CD4-positive, alpha-beta T cell treated with Interleukin-4 for 4 hours (primary cell): ENCODE measurements around the gene LRRFIP1.

Experiments used
- DNase-seq: peaks from one replicate; pipeline ENCODE4 v3.0.0-alpha.2; 2020

LRRFIP1 gene

DNA sequence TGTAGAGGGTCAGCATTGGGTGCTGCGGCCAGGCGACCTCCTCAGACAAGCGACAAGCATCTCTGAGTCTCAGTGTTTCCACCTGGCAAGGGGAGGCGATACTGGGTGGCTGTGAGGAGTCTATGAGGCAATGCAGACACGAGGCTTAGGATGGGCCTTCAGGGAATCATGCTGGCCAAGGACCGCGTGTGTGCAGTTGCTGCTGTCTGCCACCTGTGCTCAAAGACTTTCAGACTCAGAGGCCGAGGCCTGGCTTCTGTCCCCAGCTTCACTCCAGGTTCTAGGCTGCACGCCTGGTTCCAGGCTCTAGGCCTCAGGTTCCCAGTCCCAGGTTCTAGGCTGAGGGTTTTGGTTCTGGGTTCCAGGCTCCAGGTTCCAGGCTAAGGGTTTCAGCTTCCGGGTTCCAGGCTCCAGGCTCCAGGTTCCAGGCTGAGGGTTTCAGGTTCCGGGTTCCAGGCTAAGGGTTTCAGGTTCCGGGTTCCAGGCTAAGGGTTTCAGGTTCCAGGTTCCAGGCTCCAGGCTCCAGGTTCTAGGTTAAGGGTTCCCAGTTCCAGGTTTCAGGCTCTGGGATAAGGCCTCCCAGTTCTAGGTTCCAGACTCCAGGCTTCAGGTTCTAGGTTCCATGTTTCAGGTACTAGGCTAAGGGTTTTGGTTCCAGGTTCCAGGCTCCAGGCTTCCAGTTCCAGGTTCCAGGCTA is 14.8 kb downstream of the LRRFIP1 start:
- no peak for DNase-seq

DNA sequence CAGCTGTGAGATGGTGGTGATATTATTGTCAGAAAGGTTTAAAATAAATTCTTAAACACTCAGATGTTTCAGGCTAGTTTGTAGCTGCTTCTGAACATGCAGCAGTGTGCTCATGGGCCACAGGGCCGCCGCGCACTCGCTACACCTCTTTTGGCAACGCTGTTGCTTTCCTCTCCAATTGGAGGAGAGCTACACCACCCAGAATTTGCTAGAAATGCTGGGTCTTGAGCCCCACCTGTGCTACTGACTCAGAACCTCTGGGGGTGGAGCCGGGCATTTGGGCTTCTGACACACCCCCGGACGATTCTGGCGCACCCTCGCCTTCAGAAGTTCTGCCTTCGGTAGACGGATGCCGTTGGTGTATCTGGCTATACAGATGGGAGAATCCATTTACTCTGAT is 15.7 kb downstream of the LRRFIP1 start:
- no peak for DNase-seq

DNA sequence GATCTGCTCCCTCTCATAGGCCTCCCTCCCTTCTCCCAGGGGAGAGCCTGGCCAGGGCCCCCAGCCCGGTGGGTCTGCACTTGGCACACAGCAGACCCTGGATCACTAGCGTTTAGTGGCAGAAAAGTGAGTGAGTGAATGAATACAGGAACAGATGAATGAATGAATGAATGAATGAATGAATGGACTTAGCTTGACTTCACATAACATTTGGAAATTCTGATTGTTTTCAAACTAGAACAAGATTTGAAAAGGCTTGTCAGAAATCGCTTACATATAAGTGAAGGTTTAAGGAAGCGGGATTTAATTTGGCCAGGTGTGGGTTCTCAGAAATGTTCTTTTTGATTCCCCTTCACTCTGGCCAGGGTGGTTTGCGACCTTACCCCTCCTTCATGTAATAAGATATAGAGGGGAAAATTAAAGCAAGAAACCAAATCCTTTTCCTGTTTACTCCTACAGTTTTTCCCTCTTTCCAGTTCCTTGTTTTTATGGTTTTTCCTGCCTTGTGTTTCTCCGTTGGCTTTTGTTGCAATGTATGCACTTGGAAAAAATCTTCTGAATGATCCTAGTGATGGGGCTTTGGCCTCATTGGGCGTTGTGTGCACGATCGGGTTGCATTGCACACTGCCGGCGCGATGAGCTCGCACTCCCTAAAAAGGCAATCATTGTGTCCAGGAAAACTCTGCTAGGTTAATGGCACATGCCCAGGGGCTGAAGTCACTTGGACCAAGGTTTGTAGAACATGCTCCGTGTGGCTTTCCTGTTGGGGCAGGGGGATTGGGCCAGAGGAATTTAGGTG is 16.4 kb downstream of the LRRFIP1 start:
- DNase-seq: no peak

DNA sequence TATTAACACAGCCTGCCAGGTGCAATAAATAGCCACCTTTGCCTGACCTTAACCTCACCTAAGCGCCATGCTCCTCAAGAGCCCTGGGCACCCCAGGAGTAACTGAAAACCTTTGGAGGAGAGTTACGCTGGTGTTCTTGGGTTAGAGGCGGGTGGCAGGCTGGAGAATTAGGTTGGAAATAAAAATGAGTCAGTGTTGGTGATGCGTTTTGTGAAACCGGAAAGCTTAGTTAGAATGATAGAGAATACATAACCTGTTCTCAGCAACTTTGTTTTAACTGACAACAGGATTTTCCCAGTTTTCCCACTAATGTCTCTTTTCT is 17.0 kb downstream of the LRRFIP1 start:
- no peak for DNase-seq

DNA sequence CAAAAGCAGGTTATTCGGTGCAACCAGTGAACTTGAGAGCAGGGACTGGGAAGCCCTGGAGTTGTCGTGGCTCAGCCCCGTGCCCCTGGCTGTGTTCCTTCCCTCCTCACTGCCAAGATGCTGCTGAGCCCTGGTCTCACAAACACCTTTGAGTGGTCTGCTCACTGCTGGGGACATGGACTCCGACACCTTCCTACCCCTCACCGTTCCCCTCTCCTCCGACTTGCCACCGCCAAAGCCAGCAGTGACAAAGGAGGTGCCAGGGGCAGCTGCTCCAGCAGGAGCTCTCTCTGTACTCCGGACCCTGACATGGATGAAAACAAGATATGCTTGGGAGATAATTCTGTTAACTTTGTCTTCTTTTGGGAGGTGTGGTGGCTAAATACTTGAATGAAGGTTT is 17.9 kb downstream of the LRRFIP1 start:
- DNase-seq: no peak

DNA sequence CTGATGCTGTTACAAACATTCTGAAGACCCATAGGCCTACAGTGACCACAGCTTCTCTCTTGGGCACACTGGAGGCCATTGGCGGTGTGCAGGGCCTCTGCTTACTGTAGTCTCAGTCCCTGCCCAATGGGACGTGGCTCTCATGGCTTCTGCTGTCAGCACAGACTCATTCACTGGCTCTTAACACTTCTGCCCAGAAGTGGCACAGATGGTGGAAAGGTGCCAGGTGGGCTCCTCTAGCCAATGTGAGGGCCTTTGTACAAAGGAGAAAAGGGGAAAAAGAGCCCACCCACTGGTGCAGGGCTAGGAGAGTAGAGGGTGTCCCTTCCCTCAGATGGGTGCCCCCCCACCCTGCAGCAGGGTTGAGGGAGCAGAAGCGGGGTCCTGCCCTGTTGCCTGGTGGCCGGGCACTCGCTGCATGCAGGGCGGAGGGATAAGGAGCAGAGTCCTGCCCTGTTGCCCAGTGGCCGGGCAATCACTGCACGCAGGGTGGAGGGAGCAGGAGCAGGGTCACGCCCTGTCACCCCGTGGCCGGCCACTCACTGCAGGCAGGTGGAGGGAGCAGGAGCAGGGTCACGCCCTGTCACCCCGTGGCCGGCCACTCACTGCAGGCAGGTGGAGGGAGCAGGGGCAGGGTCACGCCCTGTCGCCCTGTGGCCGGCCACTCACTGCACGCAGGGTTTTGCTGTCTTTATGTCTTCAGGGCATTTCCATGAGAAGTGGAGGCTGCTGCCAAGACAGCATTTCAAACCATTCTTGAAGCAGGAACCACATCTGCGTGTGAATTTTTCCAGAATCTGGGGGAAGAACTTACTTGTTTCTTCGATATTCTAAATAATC is 20.0 kb downstream of the LRRFIP1 start:
- DNase-seq: no peak

DNA sequence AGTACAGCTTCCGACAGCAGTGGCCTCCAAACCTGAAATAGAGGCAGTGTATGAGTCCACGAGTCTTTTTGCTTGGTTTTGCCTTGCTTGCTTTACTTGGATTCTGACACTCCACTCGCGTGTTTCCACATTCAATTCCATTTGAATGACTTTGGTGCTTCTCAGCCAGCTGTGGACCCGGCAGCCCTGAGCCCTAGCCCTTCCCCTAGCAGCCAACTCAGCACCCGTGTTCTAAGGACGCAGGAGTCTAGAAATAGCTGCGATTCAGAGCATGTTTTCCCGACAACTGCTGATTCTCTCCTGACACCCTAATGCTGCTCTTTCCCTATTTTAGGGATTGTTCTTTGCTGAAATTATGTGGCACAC is 20.6 kb downstream of the LRRFIP1 start:
- no peak for DNase-seq

DNA sequence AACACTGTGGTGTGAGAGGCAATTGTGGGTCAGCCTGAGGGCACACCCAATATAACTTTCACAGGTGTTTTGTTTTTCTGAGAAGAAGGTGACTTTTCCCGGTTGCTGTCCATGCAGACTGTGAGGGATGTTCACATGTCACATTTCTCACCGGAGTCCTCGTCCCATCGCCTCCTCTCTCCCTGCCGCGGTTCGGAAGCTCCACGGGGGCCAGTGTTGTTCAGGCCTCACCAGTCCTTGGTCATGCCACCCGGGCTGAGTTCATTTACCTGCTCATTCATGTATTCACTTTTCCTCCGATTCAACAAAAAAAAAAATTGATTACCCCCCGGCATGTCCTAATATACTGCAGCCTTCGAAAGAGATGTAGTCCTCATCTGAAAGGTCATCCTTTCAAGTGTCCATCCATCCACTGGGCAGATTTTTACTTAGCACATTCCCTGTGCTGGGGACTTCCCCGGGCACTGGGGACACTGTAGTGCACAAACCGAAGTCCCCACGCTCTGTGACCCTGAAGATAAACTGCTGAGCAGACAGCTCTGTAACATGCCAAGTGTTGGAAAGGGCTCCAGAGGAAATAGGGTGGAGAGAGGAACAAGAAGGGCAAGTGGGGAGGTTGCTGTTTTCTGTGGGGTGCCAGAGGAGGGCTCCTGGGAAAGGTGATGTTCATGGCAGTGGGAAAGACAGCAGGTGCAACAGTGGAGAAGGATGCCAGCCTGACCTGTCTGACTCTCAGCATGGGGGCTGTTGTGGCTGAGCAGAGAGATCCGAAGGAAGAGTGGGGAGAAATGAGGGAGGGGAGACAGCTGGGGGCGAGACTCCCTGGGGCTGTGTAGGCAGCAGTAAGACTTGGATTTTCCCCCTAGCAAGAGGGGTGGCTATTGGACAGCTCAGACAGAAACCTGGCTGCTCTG is 22.4 kb downstream of the LRRFIP1 start:
- no peak for DNase-seq

DNA sequence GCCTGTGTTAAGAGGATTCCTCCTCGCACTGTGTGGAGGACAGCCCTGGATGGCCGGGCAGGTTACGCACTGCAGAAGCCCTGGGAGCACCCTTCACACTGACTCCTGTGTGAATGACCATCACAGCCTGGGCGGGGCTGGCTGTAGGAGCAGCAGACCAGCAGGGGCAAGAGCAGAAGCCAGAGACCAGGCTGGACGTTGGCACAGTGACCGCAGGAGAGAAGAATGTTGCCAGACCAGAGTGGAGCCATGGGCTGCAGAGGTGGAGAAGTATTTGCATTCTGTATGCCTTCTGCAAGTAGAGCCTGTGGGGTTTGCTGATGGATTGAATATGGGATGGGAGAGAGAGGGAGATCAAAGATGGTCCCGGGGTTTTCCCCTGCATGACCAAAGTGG is 23.1 kb downstream of the LRRFIP1 start:
- no peak for DNase-seq

DNA sequence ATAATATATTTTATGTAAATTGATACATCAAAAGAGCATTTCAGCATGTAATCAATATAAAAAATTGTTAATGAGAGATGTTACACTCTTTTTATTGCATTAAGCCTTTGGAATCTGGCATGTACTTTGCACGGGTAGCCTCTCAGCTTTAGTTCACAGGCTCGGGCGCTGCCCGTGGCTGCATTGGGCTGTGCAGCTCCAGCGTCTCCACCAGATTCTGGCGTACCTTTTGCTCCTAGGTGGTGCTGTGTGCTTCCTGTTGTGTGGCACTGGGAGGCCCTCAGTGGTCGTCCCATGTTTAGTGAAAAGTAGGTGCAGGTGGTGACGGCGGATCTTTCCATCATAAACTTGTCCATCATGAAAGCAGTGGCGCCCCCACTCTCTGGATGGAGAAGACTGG is 24.4 kb downstream of the LRRFIP1 start:
- DNase-seq: no peak

DNA sequence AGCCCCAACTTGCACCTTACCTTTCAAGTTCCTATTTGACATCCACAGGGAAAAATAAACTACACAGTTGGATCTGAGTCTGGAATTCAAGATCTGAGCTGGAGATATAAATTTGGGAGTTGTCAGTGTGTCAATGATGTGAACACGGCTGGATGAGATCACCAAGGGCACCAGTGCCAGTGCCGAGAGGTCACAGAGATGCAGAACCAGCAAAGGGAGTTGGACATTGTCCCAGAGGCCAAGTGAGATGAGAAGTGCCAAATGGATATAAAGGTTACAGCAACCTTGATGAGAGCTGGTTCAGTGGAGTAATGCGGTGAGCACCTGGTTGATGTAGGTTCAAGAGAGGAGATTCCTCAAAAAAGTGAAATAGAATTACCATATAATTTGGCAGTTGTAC is 24.8 kb downstream of the LRRFIP1 start:
- DNase-seq: no peak

DNA sequence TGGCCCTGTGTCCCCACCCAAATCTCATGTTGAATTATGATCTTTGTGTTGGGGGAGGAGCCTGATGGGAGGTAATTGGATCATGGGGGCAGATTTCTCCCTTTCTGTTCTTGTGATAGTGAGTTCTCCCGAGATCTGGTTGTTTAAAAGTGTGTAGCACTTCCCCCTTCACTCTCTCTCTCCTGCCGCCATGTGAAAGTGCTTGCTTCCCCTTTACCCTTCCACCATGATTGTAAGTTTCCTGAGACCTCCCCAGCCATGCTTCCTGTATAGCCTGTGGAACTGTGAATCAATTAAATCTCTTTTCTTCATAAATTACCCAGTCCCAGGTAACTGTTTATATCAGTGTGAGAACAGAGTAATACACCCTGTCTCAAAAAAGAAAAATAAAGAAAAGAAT is 25.5 kb downstream of the LRRFIP1 start:
- no peak for DNase-seq

DNA sequence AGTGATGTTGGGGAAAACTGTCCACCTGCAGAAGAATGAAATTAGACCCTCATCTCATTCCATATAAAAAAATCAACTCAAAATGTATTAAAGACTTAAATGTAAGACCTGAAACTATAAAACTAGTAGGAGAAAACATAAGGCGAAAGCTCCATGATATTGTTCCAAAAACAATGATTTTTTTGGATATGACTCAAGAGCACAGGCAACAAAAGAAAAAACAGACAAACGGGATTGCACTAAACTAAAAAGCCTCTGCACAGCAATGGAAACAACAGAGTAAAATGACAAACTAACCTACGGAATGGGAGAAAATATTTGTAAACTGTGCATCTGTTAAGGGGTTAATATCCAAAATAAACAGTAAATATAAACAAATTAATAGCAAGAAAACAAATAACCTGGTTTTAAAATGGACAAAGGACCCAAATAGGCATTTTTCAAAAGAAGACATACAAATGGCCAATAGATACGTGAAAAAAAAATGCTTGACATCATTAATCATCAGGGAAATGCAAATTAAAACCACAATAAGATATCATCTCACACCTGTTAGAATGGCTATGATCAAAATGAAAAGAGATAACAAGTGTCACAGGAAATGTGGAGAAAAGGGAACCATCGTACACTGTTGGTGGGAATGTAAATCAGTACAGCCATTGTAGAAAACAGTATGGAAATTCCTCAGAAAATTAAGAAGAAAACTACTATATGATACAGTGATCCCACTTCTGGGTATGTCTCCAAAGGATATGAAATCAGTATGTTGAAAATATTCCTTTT is 26.6 kb downstream of the LRRFIP1 start:
- no peak for DNase-seq

DNA sequence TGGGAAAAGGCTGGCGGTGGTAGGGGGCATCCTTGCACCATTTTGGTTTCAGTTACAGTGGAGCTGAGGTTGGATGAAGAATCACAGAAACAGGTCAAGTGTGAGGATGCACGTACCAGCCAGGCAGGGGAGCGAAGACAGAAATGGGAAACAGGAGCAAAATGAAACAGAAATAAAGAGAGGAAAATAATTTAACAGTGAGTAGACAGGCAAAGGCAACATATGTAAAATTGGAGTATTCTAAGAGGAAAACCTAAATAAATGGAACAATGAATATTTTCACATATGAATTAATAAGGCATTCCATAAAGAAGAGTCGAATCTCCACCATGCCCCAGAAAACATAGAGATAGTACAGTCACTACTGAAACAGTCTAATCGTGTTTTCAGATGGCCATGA is 29.7 kb downstream of the LRRFIP1 start:
- no peak for DNase-seq

DNA sequence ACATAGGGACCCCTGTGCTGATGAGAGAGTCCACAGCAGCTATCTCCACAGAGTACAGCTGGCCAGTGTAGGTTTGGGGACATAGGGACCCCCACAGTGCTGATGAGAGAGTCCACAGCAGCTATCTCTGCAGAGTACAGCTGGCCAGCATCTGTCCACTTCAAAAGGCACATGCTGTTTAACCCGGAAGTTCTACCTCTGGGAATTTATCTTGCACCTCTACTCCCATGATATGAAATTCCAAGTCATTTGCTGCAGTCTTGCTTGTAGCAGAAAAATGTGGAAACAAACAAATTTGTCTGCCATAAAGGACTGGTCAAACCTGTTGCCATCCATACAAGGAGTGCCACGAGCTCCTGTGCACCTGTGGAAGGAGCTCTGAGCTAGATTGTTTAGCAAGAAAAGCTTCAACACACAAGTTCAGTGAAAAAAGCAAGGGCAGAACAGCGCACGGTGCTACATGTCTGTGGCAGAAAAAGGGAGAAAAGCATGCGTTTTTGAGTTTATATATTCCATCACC is 33.1 kb downstream of the LRRFIP1 start:
- no peak for DNase-seq

DNA sequence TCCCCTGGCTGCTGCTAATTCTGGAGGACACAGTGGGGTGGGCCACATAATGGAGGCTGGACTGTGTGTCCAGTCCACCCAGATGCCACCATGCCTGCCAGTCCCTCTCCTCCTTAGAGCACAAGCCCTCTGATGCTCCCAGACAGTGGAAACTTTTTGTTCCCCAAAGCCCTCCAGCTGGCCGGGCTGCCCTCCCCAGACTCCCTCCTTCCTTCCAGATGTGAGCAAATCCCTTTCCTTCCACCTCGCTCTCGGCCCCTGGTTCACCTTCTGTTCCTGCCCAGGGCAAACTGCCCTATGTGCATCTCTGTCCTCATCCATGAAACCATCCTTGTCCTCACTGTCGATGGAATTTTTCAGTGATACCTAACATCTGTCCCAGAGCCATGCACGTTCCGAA is 33.9 kb downstream of the LRRFIP1 start:
- no peak for DNase-seq

DNA sequence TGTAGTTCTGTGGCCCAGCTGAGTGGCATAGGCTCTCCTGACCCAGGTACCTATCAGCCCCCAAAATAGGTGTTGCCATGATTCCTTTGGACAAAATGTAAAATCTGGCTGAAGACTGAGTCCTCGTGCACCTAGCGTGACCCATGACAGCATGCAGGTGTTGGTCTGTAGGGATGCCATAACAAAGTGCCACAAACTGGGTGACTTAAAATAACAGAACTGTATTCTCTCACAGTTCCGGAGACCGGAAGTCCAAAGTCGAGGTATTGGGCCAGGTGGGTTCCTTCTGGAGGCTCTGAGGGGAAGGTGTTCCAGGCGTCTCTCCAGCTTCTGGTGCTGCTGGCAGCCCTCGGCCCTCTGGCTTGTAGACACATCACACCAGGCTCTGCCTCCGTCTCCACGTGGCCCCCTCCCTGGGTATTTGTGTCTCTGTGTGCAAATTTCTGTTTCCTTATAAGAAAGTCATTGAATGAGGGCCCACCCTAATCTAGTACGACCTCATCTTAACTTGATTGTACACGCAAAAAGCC is 34.5 kb downstream of the LRRFIP1 start:
- no peak for DNase-seq

DNA sequence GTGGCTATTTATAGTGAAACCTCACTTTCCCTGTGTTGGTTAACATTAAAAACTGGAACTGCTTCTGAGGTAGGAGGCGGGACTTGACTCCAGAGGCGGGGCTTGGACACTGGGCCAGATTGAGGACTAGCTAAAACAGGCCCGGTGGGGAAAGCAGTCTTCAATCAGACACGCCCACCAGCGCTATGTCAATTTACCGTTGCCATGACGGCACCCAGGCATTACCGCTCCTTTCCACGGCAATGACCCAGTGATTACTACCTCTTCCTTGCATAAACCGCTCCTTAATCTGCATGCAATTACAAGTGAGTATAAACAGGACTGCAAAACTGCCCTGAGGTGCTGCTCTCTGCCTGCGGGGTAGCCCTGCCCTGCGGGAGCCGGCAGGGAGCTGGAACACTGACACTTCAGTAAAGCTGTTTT is 35.3 kb downstream of the LRRFIP1 start:
- peak; percentile 61 for DNase-seq

DNA sequence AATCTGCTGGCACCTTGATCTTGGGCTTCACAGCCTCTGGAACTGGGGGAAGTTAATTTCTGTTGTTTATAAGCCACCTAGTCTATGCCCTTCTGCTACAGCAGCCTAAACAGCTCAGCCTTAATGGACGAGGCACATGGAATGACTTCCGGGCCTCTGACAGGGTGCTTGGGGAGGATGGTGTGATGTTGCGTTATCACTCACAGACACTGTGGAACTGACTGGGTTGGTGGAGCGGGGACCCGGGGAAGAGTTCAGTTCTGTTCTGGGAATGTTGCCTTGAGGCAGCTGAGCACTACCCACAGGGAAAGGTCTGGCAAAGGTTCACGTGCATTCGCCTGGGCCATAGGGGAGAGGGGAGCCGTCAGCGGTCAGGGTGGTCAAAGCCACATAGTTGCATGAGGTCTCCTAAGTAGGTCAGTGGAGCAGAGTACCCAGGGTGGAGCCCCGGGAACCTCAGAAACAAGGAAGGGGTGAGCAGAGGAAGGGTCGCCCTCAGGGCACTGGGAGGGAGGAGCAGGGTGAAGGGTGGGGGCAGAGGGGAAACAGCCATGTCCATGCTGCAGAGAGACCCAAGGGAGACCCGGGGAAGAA is 36.2 kb downstream of the LRRFIP1 start:
- DNase-seq: no peak

DNA sequence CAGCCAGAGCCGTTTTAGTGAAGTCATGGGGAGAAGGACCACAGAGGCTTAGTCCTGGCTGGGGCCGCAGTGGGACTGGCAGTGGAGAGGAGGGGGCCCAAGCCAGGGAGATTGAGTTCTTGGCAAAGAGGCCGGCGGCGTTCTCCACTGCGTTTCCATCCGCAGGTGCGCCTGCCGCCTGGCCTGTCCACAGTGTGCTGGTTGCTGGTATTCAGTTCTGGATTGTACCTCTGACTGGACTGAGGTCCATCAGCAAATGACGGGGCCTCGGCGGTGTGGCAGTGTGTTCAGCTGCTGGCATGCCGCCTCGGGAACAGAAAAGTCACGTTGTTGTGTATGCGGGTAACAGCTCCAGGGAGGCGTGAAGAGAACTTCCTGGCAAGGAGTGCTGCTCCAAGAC is 36.8 kb downstream of the LRRFIP1 start:
- DNase-seq: no peak

DNA sequence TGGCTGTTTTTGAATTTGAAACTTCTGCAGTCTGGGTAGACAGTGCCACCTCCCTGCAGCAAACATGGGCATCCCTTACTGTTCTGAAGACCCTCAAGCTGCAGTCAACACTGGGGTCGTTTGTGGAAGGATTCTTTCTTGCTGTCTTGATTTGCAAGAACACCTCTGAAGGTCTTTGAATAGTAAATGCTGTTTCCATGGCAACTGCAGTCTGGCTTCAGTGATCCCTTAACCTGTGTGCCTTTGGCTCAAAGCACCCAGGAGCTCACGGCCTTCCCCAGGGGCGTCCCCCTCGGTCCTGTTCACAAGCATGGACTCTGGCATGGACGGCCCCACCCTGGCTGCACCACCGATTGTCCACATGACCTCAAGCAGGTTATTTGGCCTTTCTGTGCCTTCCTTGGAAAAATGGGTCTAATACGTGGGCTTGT is 38.3 kb downstream of the LRRFIP1 start:
- DNase-seq: no peak
